ENCODE results near the gene POLD4.

Gene POLD4

DNA sequence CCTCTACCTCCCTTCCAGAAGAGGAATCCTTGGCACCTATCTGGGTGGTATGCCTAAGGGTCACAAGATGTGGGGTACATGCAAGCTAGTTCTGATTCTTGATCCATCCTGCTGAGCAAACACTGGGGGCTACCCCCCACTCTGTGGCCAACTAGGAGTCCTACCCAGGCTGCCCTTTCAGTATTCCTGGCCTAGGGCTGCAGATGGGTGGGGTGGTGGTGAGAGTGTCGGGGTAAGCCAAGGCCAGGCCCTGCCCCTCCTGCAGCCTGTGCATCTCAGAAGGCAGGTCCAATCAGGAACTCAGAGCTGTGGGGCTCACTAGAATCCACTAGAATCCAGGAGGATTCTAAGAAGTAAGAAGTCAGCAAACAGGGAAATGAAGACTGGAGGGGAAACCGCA lies 39.1 kb downstream of the POLD4 start:
- DNase-seq: no peak

DNA sequence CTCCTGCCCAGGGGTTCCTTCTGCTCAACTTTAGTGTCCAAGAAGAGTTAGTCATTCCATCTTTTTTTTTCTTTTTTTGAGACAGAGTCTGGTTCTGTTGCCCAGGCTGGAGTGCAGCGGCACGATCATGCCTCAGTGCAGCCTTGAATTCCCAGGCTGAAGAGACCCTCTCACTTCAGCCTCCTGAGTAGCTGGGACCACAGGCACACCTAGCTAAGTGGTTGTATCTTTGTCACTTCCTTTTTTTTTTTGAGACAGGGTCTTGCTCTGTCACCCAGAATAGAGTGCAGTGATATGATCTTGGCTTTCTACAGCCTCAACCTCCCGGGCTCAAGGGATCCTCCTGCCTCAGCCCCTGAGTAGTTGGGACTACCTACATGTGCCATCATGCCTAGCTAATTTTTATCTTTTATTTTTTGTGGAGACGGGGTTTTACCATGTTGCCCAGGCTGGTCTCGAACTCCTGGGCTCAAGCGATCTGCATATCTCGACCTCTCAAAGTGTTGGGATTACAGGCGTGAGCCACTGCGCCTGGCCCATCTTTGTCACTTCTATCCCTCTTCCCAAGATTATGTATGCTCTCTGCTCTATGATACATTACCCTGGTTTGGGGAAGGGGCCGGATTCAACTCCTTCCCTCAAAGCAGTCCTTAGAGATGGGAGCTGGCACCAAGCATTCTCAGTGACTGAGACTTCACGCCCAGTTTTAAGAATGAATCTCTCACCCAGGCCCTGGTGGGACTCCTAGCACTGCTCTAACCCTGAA lies 40.0 kb downstream of the POLD4 start:
- DNase-seq: no peak

DNA sequence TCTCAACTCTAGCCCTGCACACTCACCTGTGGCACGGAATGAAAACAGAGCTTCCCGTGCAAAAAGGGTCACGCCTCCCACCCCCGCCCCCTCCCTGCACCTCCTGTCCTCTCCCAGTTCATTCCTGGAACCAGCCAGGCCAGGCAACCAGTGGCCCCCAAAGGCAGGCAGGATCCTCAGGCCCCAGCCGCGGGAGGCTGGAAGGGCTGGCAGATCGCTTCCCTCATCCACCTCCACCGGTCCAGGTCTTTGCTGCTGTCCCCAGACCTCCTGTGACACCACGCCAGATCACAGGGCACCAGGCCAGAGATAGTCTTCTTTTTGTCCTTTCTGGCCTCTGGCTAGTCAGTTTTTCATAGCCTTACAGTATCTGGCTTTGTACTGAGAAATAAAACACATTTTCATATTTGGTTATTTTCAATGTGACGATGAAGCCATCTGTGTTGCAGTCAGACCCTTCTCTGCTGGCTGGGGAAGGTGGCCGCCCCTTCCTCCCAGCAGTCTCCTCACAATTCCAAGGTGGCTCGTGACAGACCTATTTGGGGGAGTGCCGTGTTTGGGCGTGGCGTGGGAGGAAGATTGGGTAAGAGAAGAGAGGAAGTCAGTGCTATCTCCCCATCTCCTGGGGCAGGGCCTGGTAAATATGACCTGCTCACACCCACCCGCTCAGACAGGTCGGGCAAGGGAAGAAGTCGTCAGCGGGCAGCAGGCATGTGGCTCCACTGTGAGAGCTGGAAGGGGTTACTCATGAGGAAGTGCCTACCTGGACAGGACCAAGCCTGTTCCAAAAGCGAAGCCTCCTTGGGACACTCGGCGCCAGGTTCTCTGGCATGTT lies 40.9 kb downstream of the POLD4 start:
- DNase-seq: no peak

DNA sequence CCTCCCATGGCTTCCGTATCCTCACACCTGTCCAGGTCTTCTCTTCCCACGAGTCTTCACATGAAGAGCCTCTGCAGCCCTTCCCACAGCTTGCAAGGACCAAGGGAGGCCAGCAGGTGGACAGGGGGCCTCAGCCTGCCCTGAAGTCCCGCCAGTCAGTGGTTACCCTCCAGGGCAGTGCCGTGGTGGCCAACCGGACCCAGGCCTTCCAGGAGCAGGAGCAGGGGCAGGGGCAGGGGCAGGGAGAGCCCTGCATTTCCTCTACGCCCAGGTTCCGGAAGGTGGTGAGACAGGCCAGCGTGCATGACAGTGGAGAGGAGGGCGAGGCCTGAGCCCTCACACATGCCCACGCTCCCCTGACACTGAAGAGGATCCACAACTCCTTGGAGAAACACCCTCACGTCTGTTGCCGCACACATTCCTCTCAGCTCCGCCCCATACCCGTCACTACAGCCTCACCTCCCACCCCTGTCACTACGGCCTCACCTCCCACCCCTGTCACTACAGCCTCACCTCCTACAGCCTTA lies 41.7 kb downstream of the POLD4 start:
- no peak for DNase-seq

DNA sequence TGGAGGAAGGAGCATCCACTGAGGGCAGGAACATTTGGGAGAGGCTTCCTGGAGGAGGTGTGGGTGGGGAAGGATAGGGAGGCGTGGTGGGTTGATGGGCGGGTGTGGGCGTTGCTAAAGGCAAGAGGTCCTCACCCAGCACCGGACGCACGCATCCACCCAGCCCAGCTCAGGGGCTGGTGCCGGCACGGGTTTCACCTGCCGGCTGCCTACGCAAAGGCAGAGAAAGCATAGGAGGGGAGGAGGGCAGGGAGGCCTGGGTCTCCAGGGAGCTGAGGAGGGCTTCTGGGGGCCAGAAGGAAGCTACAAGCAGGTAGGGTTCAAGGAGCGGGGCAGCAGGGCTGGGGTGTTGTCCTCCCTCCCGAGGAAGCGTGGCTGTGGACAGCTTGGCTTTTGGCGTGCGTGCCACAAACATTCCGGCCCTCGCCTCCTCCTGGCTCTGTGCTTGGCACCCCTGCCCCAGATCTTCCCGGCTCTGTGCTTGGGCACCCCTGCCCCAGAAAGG lies 42.2 kb downstream of the POLD4 start:
- DNase-seq: no peak

DNA sequence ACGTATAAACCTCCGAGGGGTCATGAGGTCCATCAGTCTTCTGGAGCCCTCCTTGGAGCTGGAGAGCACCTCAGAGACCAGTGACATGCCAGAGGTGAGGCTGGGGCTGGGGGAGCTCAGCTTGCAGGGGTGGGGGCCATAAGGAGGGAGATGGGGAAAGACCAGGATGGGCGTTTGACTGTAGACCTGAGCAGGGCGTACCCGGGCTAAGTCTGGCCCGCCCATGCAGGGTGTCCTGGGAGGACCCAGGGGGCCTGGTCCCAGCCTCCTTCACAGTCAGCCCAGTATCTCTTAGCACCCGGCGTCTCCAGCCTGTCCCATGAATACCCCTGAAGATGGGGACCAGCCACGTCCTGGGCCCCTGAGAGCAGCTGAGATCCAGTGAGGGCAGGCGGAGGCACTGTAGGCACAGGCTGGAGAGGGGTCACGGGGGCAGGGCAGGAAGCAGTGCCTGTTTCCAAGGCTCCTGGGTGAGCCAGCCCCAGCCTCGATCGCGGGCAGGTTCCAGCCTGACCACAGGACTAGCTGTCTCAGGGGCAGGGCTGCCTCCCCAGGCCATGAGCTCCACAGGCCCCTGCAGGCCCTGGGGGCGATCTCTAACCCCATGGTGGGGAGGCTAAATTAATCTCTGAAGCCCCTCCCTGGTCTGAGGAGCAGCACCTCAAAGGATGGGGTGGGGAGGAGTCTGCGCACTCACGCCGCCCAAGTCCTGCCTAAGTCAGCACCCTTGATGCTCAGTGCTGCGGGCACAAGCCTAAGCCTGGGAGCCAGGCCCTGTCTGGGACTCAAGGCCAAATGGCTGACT lies 42.9 kb downstream of the POLD4 start:
- no peak for DNase-seq

DNA sequence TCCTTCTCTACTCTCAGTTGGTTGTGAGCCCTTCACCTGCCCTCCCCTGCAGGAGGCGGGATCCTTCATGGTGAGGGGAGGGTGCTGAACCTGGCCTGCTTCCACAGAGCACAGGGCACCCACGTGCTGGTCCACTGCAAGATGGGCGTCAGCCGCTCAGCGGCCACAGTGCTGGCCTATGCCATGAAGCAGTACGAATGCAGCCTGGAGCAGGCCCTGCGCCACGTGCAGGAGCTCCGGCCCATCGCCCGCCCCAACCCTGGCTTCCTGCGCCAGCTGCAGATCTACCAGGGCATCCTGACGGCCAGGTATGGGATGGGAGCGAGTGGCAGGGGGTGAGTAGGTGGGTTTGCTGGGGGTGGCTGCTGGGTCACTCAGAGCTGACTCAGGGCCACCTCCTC lies 43.7 kb downstream of the POLD4 start:
- DNase-seq: no peak

DNA sequence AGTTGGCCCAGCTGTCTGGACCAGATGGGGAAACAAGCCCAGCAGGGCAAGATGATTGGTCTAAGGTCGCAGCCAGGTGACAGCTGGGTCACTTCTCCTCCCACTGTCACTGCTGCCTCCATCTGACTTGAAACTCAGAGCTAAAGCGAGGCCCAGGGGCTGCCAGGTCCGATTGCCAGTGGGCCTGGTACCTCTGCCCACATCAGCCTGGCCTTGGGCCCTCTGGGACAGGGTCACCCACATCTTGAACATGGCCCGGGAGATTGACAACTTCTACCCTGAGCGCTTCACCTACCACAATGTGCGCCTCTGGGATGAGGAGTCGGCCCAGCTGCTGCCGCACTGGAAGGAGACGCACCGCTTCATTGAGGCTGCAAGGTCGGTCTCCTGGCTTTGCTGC lies 44.2 kb downstream of the POLD4 start:
- no peak for DNase-seq

DNA sequence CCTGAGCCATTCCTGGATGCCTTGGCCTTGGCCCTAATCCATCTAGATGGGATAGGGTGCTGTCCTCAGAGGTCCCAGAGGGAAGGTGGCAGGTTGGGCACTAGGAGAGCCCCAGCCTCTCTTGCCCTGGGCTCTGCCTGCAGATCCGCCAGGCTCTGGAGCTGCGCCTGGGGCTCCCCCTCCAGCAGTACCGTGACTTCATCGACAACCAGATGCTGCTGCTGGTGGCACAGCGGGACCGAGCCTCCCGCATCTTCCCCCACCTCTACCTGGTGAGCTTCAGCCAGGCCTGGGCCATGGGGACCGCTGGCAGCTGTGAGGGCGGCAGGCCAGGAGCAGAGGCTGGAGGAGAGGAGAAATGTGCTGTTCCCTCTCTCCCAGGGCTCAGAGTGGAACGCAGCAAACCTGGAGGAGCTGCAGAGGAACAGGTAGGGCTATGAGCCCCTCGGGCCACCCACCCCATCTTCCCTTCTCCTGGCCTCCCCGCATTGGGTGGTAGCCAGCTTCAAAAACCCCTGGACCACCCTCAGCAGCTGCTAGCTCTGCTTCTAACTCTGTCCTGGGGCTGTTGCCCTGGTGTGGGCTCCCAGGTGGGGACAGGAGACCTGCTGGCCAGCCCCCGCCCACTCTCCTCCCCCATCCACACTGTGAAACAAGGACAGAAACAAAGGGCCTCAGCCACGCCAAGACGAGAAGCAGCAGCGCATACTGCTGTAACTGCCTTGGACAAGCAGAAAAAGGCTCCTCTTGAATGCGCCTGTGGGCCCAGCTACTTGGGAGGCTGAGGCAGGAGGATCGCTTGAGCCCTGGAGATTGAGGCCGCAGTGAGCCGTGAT lies 45.1 kb downstream of the POLD4 start:
- no peak for DNase-seq

DNA sequence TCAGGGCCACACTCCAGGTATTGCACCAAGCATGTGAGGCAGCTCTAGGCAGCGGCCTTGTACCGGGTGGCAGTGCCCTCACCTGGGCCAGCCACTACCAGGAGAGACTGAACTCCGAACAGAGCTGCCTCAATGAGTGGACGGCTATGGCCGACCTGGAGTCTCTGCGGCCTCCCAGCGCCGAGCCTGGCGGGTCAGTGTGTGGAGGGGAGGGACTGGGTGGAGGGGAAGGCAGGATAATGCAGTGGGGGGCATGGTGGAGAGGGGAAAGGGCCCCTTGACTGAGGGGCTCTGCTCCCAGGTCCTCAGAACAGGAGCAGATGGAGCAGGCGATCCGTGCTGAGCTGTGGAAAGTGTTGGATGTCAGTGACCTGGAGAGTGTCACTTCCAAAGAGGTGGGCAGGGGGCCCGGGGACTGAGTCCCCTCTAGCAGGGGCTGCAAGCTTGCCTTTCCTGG lies 45.8 kb downstream of the POLD4 start:
- DNase-seq: no peak

DNA sequence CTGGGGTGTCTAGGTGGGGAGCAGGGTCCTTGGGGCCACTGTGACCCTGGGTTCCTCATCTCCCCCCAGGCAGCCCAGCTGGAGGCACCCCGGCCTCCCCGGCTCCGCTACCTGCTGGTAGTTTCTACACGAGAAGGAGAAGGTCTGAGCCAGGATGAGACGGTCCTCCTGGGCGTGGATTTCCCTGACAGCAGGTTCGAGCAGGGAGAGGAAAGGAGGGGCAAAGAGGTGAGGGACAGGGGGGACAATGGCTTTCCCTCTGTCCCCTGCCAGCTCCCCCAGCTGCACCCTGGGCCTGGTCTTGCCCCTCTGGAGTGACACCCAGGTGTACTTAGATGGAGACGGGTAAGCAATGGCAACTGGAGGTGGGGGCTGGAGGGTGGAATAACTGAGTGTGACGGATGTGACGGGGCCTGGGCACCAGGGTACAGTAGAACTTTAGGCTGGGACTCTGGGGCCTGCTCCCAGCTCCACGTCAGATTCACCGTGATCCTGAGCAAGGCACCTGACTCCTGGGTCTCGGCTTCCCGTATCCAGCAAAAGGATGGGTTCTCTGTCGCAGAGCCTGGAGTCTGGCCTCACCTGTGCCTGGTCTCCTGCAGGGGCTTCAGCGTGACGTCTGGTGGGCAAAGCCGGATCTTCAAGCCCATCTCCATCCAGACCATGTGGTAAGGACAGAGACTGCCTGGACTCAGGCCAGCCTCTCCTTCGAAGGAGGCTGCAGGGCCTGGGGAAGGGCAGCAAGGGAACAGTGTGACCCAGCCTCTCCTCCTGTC lies 46.4 kb downstream of the POLD4 start:
- DNase-seq: no peak

DNA sequence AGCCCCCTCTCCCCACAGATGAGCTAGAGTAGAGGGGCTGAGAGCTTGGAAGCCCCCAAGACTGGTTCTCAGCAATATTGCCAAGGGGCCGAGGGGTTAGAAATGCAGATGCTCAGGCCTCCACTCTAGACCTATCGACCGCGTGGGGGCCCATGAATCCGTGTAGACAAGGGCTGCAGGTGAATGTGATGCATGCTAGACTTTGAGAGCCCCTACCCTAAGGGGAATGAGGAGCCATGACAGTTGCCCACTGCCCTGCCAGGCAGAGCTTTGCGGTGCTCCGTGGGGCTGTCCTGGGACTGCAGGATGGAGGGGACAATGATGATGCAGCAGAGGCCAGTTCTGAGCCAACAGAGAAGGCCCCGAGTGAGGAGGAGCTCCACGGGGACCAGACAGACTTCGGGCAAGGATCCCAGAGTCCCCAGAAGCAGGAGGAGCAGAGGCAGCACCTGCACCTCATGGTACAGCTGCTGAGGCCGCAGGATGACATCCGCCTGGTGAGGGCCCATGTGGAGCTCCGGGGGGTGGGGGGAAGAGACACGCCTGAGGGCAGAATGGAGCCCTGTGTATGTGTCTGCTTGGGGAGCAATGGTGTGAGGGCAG lies 48.7 kb downstream of the POLD4 start:
- DNase-seq: no peak

DNA sequence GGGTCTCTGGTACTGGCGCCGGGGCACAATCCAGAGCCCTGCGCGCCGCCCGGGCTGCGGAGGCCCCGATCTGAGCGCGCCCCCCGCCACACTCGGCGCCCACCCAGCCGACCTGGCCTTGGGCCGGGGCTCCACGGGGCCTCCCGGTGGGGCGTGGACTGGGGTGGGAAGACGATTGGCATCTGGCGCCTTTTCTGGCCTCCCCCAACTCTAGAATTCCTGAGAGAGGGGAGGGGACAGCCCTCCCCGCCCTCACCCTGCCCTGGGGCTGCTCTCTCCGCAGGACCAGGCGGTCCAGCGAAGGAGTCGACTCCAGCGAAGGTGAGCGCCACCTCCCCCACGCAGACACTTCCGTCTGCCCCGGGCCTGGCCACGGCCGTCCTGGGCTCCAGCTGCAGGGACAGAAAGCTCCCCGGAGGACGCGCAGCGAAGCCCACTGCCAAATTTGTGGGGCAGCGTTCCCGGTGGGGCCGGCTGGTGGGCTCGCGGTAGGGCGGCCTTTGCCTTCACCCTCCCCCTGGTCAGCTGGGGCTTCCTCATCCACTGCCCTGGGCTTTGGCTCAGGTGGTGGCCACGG lies 49.4 kb downstream of the POLD4 start:
- no peak for DNase-seq

DNA sequence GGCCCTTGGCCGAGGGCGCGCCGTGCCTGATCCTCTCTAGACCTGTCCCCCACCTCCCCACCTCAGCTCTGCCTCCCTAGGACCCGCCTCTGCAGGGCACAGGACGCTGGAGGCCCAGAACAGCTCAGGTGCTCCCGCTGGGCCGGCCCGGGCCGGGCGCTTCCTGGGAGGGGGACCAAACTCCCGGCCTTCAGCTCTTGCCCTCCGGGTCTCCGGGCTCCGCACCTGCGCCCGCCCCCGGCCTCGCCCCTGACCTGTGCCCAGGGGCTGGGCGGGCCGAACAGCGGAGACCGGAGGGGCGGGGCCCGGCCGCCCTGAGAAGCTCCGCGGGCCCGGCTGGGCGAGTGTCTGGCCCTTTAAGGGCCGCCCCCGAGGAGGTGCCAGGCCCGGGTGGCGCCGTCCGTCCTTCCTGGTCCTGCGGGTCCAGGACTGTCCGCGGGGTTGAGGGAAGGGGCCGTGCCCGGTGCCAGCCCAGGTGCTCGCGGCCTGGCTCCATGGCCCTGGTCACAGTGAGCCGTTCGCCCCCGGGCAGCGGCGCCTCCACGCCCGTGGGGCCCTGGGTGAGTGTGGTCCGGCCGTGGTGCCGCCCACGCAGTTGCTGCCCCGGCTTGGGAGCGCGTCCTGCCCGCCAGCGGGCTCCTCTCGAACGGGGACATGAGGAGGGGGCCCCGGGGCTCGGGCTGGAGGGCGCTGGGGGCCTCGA lies 50.1 kb downstream of the POLD4 start, which contains the start of gene SSH3:
Gene SSH3, plus strand, starts transcription at position 399 of the 703 bp plus-strand sequence. Its CDS starts 96 bp downstream, at position 495.
- DNase-seq: peak; percentile 31

DNA sequence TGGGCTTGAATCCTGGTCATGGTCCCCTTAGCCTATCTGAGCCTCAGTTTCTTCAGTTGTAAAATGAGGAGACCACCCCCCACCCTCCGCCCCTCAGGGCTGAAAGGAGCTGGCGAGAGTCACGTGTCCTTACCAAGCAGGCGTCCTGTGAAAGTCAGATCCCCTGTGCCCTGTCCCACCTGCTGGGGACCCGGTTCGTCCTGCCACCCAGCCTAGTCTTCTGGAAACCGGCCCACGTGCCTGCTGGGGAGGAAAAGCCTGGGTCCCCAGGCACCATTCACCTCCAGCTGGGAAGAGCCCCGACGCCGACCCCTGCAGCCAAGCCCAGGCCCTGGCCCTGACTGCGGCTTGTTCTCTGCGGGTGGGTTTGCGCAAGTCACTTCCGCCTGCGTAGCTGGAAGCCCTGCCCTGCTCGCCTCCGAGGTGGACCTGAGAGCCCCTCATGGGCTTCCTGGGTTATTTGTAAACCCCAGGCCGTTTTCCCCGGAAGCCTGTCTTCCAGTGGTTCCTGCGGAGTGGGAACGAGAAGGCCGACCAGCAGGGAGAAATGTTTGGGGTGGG lies 50.7 kb downstream of the POLD4 start:
- no peak for DNase-seq

DNA sequence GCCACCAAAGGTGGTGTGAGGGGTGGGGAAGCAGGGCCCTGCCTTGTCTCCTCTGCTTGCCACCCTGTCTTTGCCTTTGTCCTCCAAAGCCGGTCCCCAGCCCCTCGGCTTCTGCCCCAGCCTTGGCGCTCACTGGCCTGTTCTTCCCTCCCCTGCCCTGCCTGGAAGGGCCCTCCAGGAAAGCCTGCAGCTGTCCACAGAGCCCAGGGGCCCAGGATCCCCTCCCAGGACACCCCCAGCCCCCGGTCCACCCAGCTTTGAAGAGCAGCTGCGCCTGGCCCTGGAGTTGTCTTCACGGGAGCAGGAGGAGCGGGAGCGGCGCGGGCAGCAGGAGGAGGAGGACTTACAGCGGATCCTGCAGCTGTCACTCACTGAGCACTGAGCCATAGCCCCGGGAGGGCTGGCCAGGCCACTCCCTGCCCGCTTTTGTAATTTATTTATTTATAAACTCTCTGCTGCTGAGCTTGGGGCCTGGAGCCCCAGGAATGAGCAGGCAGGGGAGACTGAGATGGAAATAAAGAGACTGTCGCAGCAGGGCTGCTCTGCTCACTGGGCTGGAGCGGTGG lies 51.3 kb downstream of the POLD4 start:
- DNase-seq: no peak

DNA sequence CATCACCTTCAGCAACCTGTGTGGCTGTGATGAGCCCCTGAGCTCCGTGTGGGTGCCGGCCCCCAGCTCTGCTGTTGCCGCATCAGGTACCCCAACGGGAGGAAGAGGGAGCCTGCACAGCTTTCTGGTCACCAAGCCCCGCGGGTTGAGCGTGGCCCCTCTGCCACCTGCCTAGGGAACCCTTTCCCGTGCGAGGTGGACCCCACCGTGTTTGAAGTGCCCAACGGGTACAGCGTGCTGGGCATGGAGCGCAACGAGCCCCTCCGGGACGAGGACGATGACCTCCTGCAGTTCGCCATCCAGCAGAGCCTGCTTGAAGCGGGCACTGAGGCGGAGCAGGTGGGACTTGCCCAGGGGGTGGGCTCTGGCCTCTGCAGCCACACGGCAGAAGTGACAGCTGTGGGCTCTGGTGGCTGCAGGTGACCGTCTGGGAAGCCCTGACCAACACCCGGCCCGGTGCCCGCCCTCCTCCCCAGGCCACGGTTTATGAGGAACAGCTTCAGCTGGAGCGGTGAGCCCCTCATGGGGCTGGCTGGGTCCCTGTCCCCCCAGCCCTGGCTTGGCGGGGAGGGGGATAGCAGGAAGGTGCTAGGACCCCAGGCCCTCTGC lies 51.9 kb downstream of the POLD4 start:
- no peak for DNase-seq
